ENCODE data around the gene MAP3K10. TPM values are rescaled to one million over a fixed set of nuclear protein-coding genes. Genes with fewer than 3 reads are reported as not detected.

Gene MAP3K10
- total RNA-seq, 1 donor, result 8.0 TPM

DNA sequence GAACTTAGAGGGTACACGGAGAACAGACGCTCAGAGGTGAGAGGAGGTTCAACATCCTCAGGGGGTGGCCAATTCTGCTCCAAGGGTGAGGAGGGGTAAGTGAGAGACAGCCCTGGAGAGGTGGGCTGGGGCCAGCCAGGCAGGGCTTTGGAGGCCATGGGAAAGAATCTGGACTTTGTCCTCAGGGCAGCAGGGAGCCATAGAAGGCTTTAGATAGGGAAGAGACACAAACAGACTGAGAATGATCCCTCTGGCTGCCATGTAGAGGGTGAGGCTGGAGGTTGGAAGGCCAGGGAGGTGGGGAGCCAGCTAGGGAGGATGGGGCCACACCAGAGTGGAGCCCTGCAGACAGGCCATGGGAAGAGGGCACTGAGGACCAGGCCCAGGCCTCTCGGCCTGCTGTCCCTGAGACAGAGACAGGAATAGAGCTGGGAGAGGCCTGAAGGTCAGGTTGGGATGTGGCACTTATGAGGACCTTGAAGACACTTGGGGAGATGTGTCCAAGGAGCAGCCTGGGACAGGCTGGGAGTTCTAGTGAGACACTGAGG, 64.5 kb downstream of the MAP3K10 start:
- TF ChIP-seq, protein P1, sequence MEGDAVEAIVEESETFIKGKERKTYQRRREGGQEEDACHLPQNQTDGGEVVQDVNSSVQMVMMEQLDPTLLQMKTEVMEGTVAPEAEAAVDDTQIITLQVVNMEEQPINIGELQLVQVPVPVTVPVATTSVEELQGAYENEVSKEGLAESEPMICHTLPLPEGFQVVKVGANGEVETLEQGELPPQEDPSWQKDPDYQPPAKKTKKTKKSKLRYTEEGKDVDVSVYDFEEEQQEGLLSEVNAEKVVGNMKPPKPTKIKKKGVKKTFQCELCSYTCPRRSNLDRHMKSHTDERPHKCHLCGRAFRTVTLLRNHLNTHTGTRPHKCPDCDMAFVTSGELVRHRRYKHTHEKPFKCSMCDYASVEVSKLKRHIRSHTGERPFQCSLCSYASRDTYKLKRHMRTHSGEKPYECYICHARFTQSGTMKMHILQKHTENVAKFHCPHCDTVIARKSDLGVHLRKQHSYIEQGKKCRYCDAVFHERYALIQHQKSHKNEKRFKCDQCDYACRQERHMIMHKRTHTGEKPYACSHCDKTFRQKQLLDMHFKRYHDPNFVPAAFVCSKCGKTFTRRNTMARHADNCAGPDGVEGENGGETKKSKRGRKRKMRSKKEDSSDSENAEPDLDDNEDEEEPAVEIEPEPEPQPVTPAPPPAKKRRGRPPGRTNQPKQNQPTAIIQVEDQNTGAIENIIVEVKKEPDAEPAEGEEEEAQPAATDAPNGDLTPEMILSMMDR (IDR thresholded peaks at IDR 0.05; ENCODE audit: insufficient read depth, low read length), result no peak
- H3K4me3 ChIP-seq (ENCODE audit: low read depth, low read length), result no peak overlapping the region
- DNase-seq (ENCODE audit: low read depth), result no peak

DNA sequence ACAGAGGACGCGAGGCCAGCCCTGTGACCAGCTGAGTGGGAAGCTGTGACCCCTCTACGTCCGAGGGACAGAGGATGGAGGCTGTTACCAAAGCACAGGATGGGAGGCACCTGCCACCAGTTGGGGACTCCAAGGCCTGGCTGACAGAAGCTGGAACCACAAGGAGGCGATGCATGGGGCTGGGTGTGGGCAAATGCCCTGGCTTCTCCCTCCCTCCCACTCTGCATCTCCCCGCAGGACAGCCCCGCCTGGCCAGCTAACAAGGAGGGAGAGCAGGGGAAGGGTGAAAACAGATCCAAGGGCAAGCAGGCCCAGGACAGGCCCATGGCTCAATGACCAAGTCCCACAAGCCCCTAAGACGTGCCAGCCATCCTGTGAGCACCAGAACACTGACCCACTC, 65.3 kb downstream of the MAP3K10 start:
- TF ChIP-seq, protein P1 (IDR thresholded peaks at IDR 0.05; ENCODE audit: insufficient read depth, low read length), result no peak
- H3K4me3 ChIP-seq (ENCODE audit: low read depth, low read length), result no peak overlapping the region
- no peak for DNase-seq (ENCODE audit: low read depth)

DNA sequence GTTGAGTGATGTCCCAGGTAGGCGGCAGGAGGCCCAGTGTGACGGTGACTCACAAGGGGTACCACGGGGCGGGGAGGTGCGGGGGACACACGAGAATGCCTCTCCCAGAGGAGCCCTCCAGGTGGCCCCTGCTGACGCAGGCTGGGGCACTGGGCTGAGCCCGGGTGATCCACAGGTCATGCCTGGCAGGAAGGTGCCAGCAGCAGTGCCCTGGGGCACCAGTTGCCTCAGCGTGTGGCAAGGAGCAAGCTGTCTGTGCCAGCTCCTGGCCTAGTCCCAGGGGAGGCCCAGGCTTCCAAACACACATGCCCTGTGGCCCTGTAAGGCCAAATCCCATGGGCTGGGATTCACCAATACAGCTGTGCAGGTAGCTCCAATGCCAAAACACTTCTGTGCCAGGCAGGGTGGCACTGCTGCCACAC, 65.9 kb downstream of the MAP3K10 start:
- H3K4me3 ChIP-seq (ENCODE audit: low read depth, low read length), result no peak overlapping the region
- TF ChIP-seq, protein P1 (IDR thresholded peaks at IDR 0.05; ENCODE audit: insufficient read depth, low read length), result no peak
- DNase-seq (ENCODE audit: low read depth), result no peak

DNA sequence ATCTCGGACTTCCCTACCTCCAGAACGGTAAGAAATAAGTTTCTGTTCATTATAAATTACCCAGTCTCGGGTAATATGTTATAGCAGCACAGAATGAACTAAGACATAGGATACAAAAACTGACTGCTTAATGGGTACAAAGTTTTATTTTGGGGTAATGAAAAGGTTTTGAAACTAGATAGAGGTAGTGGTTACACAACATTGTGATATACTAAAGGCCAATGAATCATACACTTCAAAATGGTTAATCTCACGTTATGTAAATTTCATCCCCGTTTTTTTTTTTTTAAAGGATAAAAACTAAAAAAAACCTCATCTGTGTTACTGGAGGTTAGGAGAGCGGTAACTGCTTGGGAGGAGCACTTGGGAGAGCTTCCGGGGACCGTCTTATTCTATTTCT, 70.4 kb downstream of the MAP3K10 start:
- DNase-seq (ENCODE audit: low read depth), result no peak
- H3K4me3 ChIP-seq (ENCODE audit: low read depth, low read length), result no peak overlapping the region
- TF ChIP-seq, protein P1 (IDR thresholded peaks at IDR 0.05; ENCODE audit: insufficient read depth, low read length), result no peak

DNA sequence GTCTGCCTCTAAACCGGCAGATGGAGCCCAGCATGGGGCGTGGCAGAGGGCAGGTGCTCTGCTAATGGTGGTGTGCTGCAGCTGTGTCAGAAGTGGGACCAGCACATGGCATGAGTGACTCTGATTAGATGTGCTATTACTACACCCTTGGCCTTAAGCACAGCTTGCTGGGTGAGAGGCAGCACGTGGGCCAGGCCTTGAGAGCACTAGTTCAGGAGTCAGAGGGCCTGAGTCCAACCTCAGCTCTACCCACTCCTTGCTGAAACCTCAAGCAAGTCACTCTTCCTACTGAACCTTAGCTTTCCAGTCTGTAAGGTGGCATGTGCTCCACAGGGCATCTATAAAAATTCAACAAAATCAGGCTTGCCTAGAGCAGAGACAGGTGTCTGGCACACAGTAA, 71.2 kb downstream of the MAP3K10 start:
- H3K4me3 ChIP-seq (ENCODE audit: low read depth, low read length), result no peak overlapping the region
- TF ChIP-seq, protein P1 (IDR thresholded peaks at IDR 0.05; ENCODE audit: insufficient read depth, low read length), result no peak
- no peak for DNase-seq (ENCODE audit: low read depth)

DNA sequence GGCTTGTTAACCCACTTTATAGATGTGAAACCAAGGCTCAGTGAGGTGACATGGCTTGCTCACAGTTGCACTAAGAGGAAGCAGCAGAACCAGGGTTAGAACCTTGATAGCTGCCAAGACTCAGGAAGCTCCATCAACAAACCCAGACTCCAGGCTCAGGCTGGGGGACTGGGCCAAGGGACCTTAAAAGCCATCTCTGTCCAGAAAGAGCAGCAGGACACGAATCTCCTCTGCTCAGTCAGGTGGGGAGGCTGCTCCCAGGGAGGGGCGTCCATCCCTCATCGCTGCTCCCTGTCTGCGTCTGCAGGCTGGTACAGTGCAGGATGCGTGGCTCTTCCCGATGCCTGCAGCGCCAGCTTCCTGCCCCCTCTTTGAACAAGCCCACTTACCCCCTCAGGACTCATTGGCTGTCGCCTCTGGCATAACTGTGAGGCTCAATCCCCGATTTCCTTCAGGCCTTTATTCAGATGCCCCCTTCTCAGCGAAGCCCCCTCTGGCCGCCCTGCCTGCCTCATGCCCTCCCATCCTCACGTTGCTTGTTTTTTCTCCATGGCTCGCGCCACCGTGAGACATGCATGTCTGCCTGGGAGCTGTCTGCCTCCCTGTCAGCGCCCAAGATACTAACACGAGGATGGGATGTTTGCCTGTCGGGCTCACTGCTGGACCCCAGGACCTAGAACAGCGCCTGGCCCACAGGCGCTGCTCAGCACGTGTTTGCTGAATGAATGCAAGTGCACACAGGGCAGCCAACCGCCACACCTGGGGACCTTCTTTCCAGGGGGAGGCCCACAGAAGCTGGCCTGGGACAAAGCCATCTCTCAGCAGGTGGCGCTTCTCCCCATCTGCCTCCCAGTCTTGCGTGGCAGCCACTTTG, 72.5 kb downstream of the MAP3K10 start:
- TF ChIP-seq, protein P1 (IDR thresholded peaks at IDR 0.05; ENCODE audit: insufficient read depth, low read length), result no peak
- H3K4me3 ChIP-seq (ENCODE audit: low read depth, low read length), result no peak overlapping the region
- no peak for DNase-seq (ENCODE audit: low read depth)
